GM19324 (cell line): ENCODE measurements around the gene FZD4.
"Not testable (repeated sequence)": the region's sequence is repeated elsewhere in the genome, so short reads cannot be mapped to it uniquely, and the experiment has no call there.

ENCODE experiments used
- ATAC-seq: cut with Tn5 transposase; IDR thresholded peaks from one replicate; pipeline ENCODE4 v1.9.1; 2021; ENCODE audit warnings: mild to moderate bottlenecking, moderate library complexity; ENCODE audit not compliant: unreplicated experiment, low FRiP score

Gene FZD4

GRCh38 chr11:86955361-86956120 lies at the start of gene FZD4:
Gene FZD4 (minus strand): TSS chr11:86955395. CDS start chr11:86955085, 310 bp downstream.
- ATAC-seq: peak; percentile 97

GRCh38 chr11:87004281-87004680 lies 49.1 kb upstream of the FZD4 start:
- not testable (repeated sequence) for ATAC-seq

DNA sequence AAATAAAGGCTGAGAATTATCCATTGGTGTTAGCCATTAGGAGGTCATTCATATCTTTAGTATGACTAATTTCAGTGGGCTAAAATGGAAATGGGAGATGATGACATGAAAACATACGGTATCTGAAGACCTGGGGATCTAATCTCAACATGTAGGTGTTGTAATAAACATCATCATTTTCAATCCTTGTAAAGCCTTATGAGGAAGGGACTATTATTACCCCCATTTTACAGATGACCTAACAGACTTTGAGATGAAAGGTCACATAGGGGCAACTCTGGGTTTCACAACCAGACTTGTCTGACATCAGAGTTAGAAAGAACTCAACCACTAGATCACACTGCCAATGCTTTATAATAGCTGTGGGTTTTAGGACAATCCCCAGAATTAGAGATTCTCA lies 47.7 kb upstream of the FZD4 start:
- no peak for ATAC-seq

GRCh38 chr11:86999859-87000753 lies 44.9 kb upstream of the FZD4 start:
- no peak for ATAC-seq

DNA sequence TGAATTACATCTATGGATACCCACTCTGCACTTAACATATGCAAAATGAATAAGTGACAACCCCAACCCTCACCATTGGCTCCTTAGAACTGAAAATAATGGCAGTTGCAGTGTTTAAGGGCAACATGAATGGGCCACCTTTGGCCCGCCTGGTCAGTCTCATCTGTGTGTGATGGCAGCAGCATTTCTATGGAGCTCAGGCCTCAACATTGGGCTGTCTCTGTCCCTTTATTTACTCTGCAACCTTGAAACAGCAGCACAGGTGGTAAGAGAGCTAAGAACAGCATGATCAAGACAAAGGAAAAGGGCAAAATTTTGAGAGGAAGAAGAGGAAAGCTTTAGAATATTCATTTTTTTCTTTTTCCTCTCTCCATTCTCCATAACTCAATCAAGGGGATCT lies 44.2 kb upstream of the FZD4 start:
- ATAC-seq: no peak

DNA sequence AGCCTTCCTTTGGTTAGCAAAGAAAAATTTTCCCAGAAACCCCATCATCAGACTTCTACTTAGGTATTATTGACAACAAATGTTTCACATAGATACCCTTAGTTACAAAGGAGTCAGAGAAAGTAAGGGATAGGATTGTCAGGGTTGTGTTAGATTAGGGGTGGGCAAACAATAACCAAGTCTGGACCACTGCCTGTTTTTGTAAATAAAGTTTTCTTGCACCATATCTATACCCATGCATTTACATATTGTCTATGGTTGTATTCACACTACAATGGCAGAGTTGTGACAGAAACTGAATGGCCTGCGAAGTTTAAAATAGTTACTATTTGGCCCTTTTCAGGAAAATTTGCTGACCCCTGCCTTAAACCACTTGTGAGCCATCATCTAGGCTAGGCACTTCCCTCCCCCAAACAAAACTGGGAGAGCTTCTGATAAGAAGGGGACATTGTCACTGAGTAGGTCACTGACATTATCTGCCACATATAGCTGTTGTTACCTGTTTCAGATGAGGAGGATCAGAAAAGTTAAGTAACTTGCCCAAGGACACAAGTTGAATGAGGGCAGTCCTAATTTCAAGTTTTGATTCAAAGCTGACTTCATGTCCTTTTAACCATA lies 41.9 kb upstream of the FZD4 start:
- ATAC-seq: no peak

GRCh38 chr11:86993031-86993430 lies 37.8 kb upstream of the FZD4 start:
- ATAC-seq: no peak

GRCh38 chr11:86992340-86992739 lies 37.1 kb upstream of the FZD4 start:
- not testable (repeated sequence) for ATAC-seq

DNA sequence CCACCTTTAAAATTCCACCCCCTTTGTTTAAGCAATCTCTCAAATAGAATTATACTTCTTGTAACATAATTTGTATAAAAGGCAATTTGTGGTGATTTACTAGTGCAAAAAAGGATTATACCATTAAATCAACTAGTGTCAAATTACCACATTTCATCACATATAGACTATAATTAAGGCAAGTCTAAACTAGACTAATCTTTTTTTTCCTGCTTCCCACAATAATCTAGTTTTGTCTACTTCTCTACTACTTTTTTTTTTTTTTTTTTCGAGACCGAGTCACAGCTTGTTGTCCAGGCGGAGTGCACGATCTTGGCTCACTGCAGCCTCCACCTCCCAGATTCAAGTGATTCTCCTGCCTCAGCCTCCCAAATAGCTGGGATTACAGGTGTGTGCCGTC lies 36.1 kb upstream of the FZD4 start:
- no peak for ATAC-seq

DNA sequence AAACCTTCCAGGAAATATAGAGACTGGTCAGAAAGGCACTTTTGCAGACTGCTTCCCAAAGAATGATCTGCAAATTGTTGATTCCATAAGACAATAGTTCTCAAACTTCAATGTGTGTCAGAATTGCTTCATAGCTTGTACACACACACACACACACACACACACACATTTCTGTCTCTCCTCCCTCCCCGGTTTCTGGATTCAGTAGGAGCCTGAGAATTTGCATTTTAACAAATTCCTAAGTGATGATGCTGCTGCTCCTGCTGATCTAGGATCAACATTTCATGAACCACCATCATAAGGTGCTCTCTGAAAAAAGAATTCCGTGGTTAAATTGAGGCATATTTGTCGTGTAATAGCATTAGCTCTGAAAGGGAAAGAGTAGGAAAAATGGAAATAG lies 35.3 kb upstream of the FZD4 start:
- no peak for ATAC-seq

- ATAC-seq: no peak
These were observed 34.8 kb upstream of the FZD4 start for GRCh38 chr11:86990031-86990430.

- no peak for ATAC-seq
These were observed 33.2 kb upstream of the FZD4 start for GRCh38 chr11:86988351-86988881.

DNA sequence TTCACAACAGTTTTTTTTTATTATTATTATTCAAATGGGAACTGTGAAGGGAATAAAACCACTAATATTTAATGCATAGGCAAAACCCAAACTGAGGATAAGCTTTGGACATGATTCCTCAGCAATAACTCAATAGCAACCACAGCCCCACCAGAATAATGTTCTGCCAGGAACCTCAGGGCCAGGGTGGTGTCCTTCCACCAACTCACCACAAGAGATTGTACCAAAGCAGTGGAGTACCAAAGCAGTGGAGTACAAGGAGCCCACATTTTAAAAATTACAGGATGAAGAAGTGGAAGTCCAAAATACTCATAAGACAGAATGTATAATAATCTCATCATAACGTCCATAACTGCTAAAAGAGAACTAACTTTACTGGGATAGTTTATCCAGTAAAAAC lies 32.5 kb upstream of the FZD4 start:
- no peak for ATAC-seq

DNA sequence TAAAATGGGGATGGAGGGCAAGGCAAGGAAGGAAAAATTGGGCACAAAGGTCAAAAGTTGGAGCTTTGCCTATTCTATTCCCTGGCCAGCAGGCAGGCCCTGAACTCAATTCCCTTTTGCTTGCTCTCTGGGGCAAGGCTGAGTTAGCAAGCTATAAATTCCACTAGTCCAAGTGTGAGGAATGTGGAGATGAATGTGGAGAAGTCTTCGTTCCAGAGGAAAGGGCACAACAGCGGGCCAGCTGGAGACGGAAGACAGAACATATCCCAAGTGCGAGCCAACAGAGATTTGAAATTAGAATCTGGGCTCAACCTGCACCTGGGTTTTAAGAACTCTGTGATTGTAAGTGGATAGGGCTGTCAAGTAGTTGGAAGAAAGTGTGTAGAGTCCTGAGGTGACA lies 29.5 kb upstream of the FZD4 start:
- ATAC-seq: no peak

- ATAC-seq: no peak
These were observed 27.9 kb upstream of the FZD4 start for GRCh38 chr11:86983021-86983488.

DNA sequence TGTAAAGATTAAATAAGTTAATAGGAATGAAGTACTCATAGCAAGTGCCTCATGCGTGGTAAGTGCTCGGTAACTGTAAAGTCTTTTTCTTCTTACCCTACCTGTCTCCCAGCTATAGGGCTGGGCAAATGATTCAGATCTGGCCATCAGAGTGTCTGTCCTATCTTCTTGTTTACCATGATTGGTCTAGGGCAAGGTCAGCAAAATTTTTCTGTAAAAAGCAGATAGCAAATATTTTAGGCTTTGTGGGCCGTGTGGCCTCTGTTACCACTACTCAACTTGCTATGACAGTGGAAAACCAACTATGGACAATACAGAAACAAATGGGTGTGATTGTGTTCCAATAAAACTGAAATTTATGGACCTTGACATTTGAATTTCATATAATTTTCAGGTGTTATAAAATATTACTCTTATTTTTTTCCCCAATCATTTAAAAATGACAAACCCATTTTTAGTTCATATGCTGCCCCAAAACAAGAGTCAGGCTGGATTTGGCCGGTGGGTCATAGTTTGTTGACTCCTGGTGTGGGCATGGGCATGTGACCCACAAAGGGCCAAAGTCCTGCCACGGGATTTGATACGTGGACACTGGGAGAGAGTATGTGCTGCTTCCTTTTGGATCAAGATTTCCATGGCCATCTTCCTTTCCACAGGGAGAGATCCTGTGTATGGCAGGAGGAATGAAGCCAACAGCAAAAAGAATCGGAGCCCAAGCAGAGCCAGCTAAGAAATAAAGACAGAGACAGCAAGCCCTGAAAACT lies 26.8 kb upstream of the FZD4 start:
- no peak for ATAC-seq

- ATAC-seq: no peak
These were observed 25.0 kb upstream of the FZD4 start for GRCh38 chr11:86980086-86980796.

DNA sequence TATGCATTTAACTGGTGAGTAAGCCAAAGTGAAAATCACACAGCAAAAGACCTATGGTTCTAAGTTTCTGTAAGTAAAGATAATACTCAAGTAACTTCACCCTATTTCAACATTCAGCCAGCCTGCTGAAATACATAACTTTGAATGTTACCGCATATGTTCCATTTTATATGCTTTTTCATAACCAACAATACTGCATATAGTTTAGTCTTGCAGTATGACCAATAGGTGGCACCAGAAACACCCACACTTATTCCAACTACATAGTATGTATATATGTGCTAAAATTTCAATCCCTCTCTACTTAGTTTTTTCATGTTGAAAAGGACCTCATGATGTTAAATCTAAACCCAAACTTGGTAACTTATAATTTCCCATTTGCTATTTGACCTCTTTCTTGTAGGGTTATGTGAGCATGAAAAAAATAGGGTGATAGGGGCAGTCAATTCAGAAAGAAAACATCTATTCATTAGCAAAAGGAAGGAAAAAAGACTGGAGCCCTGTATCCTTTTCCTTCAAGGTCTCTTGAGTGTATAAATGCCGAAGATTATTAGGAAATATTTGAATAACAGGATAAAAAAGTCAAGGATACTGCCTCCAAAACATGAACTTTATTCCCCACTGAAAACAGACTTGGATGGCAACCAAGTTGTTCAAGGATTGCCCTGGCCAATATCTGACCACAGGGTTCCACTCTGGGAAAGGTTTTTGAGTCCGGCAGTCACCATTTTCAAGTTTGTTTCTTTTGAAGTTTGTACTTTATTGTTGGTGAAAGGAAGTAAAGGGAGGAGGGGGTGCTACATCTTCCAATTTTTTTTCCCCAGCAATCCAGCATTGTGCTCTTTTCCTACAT lies 23.8 kb upstream of the FZD4 start:
- no peak for ATAC-seq

DNA sequence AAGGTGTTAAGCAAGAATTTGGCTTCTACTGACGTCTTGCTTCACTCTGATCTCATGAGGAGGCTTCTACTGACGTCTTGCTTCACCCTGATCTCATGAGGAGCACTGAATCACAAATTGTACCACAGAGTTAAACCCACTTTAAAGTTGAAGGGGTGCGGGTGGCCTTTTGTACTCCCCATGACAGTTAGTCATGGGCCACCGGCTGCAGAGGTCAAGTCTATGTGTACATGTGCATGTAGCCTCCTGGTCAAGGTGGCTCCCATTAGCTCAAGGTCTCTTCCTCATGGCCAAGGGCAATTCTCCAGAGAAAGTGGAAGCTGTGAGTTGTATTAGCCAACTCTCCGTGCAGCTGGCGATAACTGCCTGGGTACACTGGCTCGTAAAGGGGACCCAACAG lies 23.1 kb upstream of the FZD4 start:
- no peak for ATAC-seq
